Embryonic facial prominence (tissue), 1 donor: ENCODE measurements around the gene PDLIM7.

Experiments
- DNase-seq: peaks from one replicate; pipeline ENCODE4 v3.0.0-alpha.2; 2016; ENCODE audit errors: extremely low spot score

PDLIM7 gene

DNA sequence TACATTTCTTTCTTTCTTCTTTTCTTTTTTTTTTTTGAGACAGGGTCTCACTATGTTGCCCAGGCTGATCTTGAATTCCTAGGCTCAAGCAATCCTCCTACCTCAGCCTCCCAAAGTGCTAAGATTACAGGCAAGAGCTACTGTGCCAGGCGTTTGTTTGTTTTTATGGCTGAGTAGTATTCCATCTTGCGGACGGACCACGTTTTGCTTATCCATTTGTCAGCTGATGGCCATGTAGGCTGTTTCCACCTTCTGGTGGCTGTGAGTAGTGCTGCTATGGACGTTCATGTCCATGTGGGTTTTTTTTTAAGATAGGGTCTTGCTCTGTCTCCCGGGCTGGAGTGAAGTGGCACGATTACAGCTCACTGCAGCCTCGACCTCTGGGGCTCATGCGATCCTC, 9.8 kb upstream of the PDLIM7 start:
- DNase-seq, result no peak

GRCh38 chr5:177505075-177505474, 7.7 kb upstream of the PDLIM7 start:
- DNase-seq, result no peak

DNA sequence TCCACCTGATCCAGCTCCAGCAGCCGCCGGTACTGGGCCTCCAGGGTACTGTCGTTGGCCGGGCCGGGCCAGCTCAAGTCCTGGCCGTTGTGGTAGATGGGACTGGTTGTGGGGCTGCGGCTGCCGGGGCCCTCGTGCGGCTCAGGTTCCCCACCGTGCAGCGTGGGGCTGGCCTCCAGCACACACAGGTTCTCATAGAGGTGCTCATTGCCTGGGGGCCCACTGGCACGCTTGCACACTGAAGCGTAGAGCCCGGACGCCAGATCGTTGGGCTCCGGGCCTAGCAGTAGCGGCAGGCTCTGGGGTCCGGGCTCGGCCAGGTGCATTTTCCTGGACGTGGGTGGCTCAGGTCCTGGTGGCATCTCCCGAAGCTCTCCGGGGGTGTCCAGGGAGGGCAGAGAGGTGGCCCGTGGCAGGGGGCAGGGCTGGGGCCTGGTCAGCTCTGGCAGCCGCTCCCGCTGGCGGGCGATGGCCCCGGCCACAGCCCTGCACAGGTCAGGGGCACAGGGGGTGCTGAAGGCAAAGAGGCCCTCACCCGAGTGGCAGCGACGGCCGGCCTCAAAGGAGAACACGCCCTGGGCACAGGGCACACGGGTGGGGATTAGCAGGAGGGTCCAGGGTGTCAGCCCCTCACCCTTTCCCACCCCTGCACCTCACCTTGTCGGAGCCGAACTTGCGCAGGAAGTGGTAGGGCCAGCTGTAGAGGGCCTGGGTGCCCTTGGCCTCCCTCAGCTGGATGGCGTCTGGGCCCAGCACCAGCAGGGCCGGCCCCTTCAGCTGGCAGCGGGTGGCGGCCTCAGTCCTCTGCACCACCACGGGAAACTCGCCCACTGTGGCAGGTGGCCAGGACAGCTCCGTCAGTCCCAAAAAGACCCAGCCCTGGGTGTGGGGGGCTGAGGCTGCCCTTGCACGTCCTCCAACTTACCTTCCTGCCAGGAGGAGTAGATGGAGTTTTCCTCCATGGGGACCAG, 7.0 kb upstream of the PDLIM7 start:
- no peak for DNase-seq

GRCh38 chr5:177503351-177504085, 6.1 kb upstream of the PDLIM7 start:
- no peak for DNase-seq

DNA sequence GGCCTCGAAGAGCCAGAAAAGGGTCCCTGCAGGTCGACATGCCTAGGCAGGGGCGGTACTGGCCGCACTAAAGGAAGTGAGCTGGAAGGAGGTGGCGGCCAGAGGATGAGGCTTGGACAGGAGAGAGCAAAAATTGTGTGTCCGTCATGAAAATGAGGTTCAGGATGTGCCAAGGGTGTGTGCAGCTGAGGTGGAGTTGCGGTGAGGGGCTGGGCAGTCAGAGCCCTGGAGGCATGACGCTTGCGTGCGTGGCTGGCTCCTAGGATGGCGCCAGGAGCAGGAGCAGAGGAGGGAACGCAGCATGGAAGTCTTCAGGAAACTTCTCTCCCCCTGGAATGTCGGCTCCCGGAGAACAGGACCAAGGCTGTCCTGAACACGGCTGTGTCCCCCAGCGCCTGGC, 5.5 kb upstream of the PDLIM7 start:
- DNase-seq, result no peak

DNA sequence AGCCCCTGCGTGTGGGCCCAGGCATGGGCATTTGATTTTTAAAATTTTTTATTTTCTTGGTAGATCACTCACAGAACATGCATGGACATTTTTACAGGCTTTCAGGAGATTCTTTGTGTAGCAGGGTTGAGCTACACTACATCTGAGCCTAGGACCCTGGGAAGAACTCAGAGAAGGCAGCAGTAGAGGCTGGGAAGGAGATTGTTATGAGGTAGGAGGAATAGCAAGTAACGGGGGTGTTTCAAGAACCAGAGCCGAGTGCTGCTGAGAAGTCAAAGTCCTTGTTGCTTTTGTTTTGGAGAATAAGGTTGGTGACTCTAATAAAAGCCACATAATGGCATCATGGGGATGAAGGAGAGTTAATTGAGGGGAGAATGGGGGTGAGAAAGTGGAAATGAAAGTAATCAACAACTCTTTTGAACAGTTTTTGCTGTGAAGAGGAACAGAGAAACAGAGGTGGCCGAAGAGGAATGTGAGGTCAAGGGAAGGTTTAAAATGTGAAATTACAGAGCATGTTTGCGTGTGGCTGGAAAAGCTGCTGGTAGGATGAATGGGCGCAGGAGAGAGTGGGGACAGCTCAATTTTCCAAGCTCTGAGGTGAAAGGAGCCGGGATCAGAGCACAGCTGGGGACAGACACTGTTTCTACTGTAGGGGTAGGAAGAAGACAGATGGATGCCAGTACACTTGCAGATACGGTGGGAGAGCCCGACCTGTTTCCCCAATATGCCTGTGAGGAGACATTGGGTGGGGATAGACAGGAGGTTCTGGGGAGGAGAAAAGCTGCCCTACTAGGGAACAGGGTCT, 4.7 kb upstream of the PDLIM7 start:
- no peak for DNase-seq

DNA sequence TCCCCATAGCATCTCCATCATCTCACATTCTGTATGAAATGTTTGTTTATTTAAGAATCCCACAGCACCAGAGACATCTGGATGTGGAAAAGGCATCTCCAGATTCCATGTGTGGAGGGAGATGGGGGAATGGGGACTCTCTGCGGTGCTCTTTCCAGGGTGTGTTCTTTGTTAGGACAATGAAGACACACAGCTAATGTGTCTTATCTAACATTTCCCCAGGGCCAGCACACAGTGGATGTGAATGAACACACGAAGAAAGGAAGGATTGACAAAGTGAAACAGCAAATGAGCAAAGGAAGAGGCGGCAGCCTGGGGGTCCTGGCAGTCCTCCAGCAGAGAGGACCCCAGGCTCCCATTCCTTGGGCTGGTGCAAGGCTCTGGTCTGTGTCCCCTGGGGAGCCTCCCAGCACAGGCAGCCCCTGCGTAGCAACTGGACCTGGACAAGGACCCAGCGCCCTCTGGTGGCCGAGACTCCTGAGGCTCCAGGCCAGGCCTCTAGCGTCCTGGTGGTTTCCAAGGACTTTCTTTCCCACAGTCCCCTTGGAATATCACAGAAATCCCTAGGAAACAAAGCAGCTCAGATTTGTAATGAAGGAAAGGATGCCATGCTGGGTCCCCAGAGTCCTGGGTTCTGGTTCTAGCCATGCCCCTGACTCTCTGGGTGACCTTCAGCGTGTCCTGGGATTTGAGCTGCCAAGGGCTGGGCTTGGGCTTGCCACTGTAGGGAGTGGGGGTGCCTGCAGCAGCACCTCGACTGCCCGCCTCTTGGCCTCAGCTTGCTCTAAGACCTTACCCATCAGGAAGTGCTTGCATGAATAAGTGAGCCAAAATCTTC, 3.5 kb upstream of the PDLIM7 start:
- peak; percentile 56 for DNase-seq

GRCh38 chr5:177499842-177500241, 2.4 kb upstream of the PDLIM7 start:
- DNase-seq, result no peak

- no peak for DNase-seq
These were observed 796 bp upstream of the PDLIM7 start for GRCh38 chr5:177498013-177498787.

GRCh38 chr5:177496727-177497291, 595 bp downstream of the PDLIM7 start:
- peak; percentile 58 for DNase-seq

GRCh38 chr5:177496070-177496726, 1.2 kb downstream of the PDLIM7 start:
- DNase-seq, result no peak

GRCh38 chr5:177495243-177496060, 2.0 kb downstream of the PDLIM7 start:
- DNase-seq, result no peak

GRCh38 chr5:177494346-177495195, 2.8 kb downstream of the PDLIM7 start:
- no peak for DNase-seq

DNA sequence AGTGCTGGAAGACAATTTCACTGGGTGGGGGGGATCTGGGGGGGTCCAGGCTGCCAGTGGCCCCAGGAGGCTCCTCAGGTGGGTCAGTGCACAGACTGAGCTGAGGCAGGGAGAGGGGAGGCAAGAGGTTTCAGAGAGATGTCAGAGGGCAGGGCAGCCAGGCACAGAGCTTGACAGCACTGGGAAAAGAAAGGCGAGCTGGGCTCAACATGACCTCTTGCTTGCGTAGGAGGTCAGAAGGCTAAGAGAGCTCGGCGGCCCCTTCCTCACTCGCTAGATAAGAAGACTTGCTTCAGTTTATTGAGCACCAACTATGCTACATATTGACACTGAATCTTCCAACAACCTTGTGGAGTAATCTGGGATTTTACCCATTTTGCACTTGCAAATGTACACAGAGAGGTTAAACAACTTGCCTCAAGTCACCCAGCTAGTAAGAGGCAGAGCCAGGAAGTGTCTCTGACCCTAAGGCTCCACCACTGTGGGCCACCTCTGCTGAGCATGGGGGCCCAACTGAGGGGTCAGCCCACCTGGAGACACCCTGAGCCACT, 3.5 kb downstream of the PDLIM7 start:
- no peak for DNase-seq

GRCh38 chr5:177492841-177493240, 4.6 kb downstream of the PDLIM7 start:
- DNase-seq, result no peak

DNA sequence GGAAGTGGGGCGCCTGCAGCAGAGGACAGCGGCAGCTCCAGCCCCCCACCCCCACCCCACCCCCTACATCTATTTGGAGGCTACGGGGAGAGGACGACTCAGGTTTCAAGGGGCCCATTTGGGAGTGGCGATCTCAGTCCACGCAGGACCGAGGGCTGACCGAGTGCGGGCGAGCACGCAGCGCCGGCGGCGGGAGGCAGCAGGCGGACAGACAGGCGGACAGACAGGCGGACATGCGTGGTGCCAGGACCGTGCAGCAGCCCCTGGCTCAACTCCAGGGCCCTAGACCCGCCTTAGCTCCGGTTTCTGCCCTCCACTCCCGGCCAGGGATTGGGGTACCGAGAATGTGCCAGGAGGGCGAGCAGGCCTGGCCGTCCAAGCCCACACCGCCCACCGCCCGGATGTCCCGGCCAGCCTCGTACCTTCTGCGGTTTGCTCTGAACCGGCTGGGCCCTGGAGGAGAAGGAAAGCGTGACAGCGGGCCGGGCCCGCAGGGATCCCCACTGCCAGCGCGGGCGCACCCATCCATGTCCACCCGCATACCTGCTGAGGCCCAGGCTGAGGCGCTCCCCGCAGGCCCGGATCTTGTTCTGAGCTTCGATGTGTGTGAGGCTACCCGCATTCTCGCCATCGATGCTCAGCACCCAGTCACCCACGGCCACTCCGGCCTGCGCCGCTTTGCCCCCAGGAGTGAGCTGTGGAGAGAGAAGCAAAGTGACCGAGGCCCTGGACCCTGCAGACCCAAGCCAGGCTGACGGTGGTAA, 5.2 kb downstream of the PDLIM7 start:
- no peak for DNase-seq
